Esophagus squamous epithelium (tissue), 4 donors: ENCODE results near the gene UQCR10.

Source experiments
- CTCF ChIP-seq, 6 experiments: fragments of 450-650 bp in 4 of 6; fragments of 200-600 bp in 2 of 6; sonication (generic) in 2 of 6; IDR thresholded peaks; one replicate each; pipeline ENCODE4 v1.5.1; 2016 to 2019; ENCODE audit warnings: antibody characterized with exemption in 6 of 6, mild to moderate bottlenecking in 4 of 6, moderate library complexity in 4 of 6
- POLR2A ChIP-seq, 4 donors: fragments of 450-650 bp; IDR thresholded peaks; one replicate each; pipeline ENCODE4 v1.6.1; 2017; ENCODE audit warnings: antibody characterized with exemption in 4 of 4, mild to moderate bottlenecking in 4 of 4, moderate library complexity in 3 of 4

GRCh38 chr22:29720811-29721323 is 46.3 kb upstream of the UQCR10 start:
- TF ChIP-seq CTCF (IDR thresholded peaks at IDR 0.05) (no peak), POLR2A (IDR thresholded peaks at IDR 0.05) (no peak)
